HG03196 (cell line): Measurements from ENCODE around the gene DAAM2.

Source experiments
- ATAC-seq: cut with Tn5 transposase; IDR thresholded peaks from one replicate; pipeline ENCODE4 v1.9.1; 2021; ENCODE audit not compliant: unreplicated experiment

Gene DAAM2

DNA sequence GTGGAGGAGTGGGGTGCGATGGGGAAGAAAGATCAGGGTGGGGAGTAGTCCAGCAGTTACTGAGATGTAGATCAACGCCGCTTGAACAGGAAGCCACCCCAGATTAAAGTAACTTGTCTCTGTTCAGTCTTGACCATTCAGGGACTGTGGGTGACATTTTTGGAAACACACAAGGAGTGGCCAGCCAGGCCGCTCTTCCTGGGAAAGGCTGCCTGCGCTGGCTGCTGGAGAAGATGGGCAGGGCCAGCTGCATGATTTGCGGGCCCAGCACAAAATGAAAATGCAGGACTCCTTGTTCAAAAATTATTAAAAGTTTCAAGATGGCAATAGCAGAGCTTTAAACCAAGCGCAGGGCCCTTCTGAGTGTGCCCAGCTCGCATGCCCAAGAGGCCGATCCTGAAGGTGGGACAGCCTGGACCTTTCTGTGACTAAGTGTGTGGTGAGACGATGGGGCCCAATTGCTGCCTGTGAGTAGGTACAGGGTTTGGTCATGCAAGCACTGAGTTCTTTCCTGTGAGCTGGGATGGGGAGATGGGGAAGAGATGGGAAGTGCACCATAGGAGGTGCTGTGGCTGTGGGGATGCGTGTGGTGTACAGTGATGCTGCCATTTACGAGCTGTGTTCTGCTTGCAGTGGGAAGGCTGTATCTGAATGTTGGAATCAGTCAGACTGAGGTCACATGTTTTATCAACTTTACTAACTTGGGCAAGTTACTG is 51.3 kb downstream of the DAAM2 start:
- no peak for ATAC-seq

DNA sequence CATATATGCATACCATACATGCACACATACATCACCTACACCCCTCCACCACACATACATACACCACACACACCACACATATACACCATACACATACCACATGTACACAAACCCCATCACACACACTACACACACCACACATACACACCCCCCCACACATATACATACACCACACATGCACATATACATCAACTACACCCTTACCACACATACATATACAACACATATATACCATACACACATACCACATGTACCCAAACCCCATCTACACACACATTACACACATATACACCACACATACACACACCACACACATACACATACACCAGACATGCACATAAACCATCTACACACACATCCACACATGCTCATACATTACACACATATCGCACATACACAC is 52.7 kb downstream of the DAAM2 start:
- ATAC-seq, result no peak

DNA sequence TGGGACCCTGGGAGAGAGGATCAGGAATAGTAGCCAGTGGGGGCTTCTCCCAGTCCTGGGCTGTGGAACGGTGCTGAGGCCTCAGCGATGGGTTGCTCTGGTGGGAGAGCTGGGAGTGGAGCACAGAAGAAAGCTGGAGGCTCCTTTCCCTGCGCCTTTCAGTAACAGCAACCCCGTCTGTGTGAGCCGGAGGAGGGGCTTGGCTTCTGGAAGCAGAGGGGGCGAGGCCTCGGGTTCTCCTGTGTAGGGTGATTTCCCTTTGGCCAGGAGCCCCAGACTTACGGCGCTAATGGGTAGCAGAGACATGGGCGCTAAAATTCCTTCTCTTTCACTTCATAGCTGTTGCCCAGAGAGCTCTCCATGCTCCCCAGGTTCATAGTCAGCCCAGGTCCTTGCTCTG is 55.0 kb downstream of the DAAM2 start:
- ATAC-seq, result no peak

DNA sequence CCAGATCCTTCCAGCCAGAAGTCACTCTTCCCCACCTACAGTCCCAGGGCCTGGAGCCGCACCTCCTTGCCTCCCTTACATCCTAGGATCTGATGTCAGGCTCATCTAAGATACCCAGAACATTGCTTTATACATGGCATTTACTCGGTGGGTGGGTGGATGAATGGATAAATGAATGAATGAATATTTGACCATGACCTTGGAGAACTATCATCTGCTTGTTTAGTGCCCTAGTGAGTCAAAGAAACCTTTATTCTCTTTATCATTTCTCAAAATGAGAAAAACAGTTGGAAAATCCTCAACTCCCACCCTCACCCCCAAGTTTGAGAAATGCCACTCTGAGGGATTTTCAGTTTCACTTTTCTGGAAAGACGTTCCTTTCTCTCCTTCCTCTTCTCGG is 56.0 kb downstream of the DAAM2 start:
- ATAC-seq, result no peak

DNA sequence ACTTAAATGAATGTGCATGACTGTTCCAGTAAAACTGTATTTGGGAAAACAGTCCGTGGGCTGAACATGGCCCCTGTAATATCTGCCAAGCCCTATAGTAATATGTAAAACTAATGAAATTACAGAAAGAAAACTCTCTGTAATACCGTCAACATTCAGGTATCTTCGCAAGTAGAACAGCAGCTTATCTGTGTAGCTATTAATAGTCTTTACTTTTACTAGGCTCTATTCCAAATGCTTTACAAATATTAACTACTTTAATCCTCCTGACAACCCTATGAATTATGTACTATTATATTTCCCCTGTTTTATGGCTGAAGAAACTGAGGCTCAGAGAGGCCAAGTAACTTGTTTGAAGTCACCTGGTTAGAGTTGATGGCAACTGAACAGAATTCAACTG is 57.1 kb downstream of the DAAM2 start:
- ATAC-seq, result no peak

DNA sequence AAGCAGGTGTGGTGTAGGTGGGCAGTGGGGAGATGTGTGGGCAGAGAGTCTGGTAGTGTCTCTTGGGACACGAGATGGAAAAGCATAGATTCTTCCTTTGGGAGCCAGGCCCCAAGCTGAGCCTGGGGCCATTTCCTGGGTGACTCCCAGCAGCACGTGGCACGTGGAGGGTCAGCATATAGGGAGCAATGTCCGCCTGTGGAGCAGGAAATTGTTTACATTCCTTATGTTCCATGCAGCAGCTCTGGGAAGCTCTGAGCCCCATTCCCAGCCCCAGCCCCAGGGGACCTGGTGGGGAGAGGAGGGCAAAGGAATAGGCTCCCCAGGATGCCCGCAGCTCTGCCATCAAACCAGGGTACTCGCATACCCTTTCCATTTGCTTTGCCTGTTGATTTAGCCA is 57.6 kb downstream of the DAAM2 start:
- ATAC-seq, result no peak

GRCh38 chr6:39850736-39851297 is 58.6 kb downstream of the DAAM2 start:
- no peak for ATAC-seq

- no peak for ATAC-seq
Observed at GRCh38 chr6:39851331-39851730, 59.2 kb downstream of the DAAM2 start.

DNA sequence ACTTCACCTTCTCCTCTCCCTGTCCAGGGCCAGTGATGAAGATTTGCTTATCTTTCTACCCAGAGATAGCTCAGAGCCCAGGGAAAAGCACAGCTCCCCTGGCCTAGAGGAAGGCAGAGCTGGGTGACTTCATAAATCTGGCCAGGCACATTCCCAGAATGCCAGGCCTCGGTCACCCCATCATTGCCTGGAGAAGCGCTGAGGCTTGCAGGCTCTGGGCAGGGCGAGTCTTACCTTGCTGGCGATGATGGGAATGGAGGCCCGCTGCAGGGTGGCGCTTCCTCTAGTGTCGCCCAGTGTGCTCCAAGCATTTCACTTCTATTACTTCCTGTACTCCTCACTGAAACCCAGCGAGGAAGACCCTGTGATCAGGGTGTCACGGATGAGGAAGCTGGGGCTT is 60.1 kb downstream of the DAAM2 start:
- ATAC-seq, result no peak

DNA sequence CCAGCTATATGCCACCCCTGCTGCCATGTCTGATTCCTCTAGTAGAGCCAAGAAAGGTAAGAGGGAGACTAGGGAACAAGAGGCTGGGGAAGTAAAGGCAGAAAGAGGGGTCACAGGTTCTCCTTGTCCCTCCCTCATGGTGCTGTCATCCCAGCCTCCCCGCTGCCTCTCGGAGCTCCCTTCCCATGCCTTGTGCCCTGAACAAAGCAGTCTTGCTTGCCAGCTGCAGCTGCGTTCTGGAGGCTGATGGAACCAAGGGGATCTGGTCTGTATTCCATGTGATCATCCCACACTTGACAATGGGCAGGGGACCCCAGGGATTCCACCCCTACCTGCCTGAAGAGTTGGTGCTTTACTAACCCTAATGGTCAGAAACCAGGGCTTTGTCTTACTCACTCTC is 61.4 kb downstream of the DAAM2 start:
- ATAC-seq, result no peak

DNA sequence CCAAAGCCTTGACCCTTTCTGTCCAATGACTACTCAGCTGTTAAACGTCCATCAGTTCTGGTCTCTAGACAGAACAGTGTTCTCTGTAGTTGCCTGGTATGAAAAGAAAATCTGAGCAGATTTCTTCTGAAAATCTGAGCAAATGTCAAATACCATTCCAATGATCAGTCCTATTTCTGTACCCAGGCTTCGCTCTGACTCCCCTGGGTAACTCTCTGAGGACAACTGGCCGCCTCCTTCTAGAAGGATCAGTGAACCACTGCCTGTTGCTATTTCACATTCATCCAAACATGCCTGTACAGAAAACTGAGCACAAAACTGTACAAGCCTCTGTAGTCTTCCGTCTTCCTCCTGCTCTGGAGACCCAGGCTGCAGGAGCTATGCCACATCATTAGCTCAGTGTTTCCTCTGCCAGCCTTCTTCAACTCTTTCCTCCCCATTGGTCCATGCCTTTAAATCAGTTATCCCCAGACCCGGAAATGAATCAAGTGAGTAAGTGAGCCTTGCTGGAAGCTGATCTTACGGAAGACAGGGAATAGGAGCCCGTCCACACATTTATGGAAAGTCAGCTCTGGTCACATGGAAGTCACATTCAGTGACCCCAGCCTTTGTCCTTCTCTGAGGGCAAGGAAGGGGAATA is 63.3 kb downstream of the DAAM2 start:
- ATAC-seq, result no peak

DNA sequence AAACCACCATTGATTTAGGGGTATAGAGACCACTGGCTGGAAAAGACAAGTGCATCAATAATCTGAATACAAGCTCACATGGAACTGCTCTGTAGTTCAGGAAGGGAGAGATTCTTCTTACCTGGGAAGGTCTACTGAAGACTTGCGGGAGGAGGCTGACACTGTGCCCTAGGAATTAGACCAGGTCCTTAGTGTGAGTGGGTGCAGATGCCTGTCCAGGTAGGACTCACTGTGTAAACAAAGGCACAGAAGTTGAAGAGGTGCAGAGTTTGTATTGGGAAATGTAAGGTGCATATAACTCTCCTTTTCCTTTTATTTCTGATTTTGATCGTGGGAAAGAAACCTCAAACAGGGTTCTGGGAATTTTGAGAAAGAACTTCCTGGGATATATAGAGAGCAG is 66.8 kb downstream of the DAAM2 start:
- ATAC-seq, result no peak

GRCh38 chr6:39861663-39862062 is 69.5 kb downstream of the DAAM2 start:
- ATAC-seq, result no peak

DNA sequence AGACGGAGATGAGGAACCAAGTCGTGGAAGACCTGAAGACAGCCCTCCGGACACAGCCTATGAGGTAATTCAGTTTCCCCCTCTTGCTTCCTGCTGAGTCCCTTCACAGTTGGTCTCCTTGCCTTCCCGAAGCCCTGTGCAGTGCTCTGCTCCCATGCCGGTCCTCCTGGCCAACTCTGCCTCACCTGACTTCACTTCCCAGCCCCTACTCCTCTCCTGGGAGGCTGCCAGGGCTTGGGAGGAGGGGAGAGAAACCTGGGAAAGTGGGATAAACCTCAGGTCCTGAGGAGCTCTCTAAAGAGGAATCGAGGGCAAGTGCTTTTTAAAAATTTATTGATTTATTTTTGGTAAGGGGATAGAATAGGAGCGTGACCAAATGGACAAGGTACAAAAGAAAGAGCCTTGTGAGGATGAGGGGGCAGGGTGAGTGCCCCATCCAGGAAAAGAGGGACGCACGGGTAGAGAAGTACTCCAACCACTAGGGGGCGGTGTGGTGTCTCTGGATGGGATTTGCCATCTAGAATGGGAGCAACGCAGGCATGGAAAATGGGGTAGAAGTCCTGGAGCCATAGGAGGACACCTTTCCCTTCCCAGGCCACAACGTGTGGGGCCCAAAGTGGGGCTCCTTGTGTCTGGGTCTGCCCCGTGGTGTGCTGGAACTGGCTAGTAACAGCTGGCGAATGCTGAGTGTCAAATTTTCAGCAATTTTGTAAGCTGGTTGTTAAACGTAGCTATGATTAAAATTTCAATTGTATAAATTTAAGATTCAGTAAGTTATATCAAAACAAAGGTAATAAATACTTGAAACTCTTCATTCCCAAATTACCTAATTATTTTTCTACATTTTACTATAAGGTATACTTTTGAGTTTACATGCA is 73.1 kb downstream of the DAAM2 start:
- ATAC-seq, result no peak

DNA sequence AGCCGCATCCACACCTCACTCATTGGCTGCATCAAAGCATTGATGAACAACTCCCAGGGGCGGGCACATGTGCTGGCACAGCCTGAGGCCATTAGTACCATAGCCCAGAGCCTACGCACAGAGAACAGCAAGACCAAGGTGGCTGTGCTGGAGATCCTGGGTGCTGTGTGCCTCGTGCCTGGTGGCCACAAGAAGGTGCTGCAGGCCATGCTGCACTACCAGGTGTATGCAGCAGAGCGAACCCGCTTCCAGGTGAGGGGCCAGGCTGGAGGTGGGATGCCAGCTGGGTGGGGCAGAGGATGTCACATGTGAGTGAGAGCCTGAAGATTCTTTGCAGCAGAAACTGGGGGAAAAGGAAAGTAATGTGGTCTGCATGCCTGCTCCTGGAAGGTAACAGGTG is 75.4 kb downstream of the DAAM2 start:
- ATAC-seq, result no peak

DNA sequence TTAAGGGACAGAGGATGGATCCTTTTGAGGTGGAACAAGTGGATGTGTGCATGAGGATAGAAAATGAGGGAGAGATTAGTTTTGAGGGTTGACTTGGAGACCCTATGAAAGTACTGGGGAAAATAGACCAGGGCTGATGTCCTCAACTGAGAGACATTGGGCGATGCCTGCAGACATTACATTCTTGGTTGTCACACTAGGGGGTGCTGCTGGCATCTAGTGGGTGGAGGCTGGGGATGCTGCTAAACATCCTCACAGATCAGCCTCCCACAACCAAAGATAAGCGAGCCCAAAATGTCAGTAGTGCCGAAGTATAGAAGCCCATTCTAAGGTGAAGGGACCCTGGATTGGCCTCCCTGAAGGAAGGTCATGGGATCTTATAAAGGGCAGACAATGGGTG is 78.8 kb downstream of the DAAM2 start:
- ATAC-seq, result no peak

- no peak for ATAC-seq
Observed at GRCh38 chr6:39873439-39873838, 81.3 kb downstream of the DAAM2 start.

GRCh38 chr6:39876111-39876510 is 83.9 kb downstream of the DAAM2 start:
- no peak for ATAC-seq

DNA sequence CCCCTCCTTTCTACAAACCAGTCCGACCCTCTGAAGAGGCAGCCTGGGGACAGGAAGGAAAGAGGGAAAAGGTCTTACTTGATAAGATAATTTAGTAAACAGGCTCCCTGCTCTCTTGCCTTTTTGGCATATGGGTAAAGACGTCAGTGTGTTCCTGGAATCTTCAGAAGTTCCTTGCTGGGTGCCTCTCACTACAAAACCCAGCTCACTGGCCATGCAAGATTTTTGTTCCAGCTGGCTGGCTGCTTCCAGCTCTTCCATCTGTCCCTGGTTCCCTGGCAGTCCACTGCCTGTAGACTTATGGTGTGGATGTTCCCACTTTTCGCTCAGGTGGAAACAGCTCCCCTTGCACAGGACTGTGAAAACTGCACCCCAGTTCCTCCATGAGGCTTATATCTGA is 84.7 kb downstream of the DAAM2 start:
- no peak for ATAC-seq

DNA sequence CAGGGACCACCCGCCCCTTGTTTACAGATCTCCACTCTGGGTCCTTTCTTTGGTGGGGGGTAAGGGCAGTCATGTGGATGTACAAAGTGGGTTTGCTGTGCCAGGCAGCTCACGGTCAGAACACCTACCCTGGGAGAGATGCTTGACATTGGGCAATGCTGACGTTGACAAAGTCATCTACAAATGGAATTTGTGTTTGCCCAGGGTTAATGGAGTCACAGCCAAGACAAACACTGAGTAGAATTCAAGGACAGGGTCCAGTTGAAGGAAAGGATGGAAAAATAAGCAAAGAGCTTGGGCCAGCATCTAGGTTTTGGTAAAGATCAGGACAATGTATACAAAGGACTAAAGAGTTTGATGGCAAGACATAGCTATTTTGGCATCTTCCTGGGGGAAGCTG is 87.4 kb downstream of the DAAM2 start:
- ATAC-seq, result no peak

DNA sequence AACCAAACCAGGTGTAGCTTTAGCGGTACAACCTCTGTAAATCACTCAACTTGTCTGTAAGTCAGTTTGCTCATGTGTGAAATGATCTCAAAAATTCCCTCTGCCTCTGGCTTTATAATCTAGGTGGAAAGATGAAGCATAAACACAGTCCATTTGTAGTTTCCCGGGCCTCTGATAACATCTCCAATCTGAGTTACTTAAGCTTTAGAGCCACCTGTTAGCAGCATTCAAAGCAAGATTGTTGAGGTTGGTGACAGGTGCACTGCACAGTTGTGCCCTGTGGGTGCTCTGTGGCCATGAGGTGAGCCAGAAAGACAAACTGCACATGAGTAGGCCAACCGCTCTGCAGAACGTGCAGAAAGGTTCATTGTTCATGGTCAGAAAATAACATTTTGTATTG is 88.4 kb downstream of the DAAM2 start:
- no peak for ATAC-seq
